Measurements from ENCODE around the gene GSTM3.
"Not testable (repeated sequence)": the region's sequence is repeated elsewhere in the genome, so short reads cannot be mapped to it uniquely, and the experiment has no call there.

The GSTM3 gene

DNA sequence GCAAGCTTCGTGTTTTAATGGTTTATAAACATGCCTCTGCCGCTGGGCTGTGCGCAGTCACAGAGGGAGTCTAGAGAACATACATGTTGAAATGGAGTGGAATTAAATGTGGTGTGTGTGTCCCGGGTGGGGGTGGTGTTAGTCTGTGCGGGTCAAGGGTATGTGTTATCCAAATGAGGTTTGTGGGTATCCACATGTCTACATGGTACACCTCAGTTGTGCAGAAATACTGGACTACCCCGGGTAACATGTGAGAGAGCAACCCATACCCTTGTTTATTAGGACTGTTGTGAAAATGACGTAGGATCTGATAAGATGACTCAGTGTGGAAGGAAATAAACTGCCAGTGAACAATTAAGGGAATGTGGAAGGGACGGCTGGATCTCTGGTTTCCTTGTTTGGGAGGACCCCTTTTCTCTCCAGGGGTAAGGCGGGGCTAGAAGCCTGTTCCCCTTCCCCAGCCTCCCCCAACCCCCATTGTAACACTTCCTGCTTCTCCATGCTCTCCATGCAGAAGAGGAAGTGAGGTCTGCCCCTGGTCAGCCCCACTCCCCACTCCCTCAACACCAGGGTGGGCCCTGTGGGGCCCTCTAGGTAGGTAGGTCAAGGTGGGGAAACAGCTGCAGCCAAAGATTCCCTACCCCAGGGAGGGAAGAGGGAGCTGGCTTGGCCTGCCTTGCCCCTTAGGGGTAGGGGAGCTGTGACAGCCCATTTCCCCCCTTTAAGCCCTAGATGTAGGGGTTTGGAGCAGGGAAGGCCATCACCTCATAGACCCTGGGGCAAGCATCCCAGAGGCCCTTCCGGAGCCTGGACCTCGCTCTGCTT, 22.2 kb upstream of the GSTM3 start:
- no peak for DNase-seq (ENCODE audit: low read depth in 1 of 2, low spot score in 1 of 2)

DNA sequence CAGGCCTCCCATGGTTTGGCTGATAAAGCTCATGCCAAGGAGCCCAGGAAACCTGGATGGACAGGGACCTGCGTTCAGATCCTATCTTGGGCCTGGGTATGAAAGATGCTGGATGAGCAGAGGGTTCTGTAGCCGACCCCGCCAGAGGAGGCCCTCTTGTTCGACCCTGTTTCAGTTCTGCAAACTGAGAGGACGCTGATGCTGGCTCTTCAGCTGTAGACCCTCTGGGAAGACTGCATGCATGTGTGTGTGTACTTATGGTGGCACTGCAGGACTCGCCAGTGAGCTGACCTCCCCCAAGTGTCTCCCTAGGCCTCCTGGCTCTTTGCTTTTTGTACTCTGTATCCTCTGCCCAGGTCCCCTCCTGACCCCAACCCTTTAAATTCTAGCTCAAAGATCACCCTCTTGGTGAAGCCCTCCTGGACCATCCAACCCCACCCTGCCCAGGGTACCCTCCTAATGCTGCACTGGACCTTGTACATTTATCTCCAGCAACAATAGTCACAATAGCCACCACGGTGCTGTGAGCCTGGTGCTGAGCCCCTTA, 21.3 kb upstream of the GSTM3 start:
- no peak for DNase-seq (ENCODE audit: low read depth in 1 of 2, low spot score in 1 of 2)

DNA sequence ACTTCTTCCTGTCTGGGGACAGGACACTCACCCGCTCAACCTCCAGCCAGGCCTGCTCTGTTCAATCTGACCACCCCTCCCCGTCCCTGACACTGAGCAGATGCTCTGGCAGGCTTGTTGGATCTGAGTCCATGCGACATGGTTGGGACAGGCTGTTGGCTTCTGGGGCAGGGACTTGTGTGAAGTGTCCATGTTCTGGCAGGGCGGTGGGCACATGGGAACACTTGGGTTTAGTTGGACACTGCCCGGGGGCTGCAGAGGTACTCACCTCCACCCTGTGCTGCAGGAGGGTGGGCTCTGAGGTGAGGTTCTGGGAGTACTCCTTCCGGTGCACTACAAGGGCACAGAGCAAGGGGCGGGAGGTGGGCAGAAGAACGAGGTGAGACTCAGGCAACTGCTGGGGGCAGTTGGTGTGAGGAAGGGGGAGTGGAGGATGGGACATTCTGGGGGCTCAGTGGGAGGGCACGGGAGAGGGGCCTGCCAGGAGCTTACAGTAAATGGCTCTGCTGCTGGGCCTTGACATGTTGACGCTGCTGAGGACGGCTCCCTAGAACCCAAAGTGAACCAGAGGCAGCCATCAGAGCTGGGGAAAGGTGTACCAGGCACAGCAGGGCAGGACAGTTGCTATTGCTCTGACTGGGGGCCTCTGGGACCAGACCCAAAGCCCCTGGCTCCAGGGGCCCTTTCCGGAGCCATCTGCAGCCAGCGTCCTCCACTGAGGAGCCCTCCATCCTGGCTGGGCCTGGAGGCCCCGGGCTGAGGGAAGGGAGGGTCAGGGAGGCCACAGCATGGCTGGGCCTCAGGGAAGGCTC, 20.6 kb upstream of the GSTM3 start:
- DNase-seq (ENCODE audit: low read depth in 1 of 2, low spot score in 1 of 2), result no peak

DNA sequence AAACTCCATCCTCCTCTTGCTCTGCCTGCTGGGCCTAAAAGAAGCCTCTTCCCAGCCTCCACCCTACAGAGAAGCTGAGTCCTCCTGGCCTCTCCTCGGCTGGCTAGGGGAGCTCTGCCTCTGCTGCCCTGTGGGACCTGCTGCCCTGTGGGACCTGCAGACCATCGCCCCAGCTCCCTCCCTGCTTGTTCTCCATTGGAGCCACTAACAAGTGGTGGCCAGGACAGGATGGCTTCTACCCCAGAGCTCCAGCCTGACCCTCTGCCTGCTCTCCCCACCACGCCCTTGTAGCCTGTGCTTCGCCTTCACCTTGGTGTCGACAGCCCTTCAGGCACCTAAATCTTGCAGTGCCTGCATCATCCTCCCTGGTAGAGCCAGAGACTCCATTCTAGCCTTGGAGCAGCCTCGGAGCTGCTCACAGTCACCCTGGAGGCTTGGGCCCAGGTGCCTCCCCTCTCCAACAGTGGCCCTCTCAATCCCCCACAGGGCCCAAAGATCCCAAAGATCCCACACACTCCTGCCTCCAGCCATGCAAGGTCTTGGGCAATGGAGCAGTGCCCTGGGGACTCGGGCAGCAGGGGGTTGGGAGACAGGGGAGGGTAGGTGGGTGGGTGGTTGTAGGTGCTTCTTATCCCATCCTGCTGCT, 19.9 kb upstream of the GSTM3 start:
- DNase-seq (ENCODE audit: low read depth in 1 of 2, low spot score in 1 of 2), result no peak

DNA sequence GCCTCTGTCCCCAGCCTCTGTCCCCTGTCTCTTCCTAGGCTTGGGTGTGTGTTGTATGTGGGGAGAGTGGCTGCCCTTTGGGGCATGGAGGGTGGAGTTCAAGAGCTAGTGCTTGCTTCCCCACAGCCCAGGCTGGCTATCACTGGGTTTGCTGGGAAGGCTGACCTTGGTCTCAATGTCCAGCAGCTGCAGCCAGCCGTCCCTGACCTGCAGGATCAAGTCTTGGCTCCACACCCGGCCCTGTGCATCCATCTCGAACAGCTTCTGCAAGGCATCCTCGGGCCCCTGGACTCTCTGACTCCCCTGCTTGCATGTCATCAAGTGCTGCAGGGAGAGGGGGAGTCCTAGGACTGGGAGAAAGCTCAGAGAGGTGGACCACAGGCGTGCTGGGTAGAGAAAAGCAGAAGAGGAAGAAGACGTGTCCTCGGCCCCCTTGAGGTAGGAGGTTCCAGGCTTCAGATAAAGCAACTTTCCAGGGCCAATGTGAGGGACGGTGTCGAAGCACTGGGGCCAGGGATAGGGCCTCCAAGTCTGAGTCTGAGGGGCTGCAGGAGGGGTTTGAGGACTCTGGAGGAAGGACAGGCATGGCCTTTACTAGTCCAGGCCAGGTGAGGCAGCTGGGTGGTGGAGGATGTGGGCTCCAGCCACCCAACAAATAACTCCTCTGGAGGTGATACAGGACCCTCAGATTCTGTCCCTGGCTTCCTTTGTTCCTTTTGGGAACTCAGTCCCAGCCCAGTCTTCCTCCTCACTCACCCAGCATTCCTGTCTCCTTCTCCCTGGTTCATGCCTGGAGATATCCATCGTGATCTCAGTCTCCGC, 18.9 kb upstream of the GSTM3 start:
- DNase-seq (ENCODE audit: low read depth in 1 of 2, low spot score in 1 of 2), result no peak

DNA sequence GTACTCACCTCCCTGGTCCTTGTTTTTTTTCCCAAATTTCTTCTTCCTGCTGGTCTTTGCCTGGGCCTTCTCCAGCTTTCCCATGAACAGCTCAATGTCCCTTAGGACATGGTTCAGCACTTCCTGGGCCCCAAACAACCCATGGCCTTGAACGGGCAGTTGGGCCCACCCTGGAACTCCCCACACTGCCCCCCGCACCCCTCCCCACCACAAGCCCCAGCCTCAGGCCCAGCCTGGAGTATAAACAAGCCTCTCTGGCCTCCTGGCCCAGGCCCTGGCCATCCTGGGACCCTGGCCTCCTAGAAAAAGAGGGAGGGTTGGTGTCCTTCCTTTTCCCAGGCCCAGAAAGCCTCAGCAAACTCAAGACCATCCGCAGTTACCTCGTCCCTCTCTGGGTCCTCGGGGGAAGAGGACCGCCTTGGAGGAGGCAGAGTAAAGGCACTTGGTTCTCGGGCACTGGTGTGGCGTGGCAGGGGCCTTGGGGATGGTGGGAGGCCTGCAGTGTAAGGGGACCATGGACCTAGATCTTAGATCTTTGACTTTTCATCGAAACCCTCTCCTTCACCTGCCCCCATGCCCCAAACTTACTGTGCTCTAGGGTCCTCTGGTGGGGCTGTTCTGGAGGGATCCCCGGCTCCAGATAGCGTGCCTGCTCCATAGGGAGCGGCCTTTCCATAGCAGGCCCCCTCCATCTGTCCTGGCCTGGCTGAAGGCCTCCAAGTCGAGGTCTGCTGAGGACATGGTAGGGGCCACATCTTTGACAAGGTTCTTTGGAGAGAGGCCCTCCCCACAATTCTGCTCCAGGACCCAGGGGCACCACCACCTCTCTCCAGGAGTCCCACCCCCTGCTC, 17.3 kb upstream of the GSTM3 start:
- DNase-seq (ENCODE audit: low read depth in 1 of 2, low spot score in 1 of 2), result no peak

DNA sequence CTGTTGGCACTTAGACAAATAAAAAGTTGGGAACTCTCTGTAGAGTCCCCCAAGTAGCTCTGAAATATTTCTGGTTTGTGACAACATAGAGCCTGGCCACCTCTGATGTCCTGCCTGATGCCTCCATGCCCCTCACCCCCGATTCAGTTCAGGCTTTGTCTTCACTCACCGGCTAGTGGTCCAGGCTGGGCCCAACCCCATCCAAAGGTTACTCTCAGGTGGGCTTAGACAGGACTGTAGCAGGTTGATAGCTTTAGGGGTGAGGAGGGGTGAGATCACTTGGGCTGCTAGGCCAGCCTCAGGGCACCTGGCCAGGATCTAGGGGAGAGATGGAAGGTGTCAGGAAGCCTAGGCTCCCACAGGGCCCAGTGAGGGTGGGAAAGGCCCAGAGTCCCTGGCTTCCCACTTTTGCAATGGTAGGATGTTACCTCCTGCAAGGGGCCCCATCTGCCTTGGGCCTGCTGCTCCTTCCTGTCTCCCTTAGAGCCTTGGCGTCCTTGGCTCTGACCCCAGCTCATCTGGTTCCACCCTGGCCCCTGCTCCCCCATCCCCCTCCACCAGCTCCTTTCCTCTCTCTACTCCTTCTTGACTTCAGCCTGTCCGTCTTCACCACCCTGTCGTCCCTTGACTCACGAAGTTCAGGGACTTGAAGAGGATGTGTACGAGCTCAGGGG, 16.1 kb upstream of the GSTM3 start:
- no peak for DNase-seq (ENCODE audit: low read depth in 1 of 2, low spot score in 1 of 2)

DNA sequence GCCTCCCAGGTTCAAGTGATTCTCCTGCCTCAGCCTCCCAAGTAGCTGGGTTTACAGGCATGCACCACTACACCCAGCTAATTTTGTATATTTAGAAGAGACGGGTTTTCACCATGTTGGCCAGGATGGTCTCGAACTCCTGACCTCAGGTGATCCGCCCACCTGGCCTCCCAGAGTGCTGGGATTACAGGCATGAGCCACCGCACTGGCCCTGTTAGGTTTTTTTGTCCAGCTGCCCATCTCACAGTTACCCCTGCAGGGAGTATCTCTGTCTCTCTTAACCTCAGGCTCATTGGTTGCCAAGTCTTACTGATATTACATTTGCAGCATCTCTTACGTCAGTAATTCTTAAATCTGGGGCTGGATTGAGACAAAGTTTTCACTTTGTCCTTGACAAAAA, 15.5 kb upstream of the GSTM3 start:
- not testable (repeated sequence) for DNase-seq (ENCODE audit: low read depth in 1 of 2, low spot score in 1 of 2)

DNA sequence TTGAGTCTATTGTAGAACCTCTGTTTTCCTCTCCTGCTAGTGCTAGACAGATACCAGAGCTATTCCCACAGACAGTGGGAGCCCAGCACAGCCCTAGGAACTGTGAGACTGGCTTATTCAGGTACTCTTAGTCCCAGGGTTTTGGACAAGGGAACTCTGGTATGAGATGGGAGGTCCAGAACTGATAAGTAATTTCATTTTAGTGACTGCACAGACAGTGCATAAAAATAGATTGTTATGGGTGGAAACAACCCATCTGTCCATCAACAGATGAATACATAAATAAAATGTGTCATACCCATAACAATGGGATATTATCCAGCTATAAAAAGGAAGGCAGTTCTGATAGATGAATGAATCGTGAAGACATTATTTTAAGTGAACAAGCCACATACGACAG, 13.9 kb upstream of the GSTM3 start:
- no peak for DNase-seq (ENCODE audit: low read depth in 1 of 2, low spot score in 1 of 2)

DNA sequence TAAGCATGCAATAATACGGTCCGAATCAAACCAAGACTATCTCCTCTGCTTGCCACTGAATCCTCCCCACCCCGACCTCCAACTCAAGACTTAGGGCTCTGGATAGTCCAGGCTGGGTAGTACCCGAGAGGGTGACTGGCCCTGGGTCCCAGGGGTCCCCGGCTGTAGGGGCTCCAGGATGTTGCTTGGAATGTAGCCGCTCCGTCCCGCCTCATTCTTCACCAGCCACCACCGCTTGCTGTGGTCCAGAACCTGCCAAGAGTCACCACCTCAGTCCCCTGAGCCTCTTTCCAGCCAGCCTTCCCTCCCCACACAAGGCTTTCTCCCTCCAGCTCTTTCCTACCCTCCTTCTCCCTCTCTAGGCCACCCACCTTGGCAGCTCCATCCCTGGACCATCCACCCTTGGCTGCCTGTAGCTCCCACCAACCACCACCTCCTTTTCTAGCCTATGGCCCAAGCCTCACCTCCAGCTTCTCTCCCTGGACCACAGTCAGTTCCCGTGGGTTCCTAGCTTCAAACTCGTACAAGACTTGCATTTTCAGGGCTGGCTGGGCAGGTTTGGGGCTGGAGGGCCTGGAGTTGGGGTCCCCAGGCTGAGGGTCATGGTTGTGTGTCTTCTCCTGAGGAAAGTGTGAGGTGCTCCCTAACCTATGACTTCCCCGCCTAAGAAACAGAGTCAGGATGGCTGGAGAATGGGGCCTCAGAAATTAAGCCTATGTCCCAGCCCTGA, 10.9 kb upstream of the GSTM3 start:
- DNase-seq (ENCODE audit: low read depth in 1 of 2, low spot score in 1 of 2), result no peak

DNA sequence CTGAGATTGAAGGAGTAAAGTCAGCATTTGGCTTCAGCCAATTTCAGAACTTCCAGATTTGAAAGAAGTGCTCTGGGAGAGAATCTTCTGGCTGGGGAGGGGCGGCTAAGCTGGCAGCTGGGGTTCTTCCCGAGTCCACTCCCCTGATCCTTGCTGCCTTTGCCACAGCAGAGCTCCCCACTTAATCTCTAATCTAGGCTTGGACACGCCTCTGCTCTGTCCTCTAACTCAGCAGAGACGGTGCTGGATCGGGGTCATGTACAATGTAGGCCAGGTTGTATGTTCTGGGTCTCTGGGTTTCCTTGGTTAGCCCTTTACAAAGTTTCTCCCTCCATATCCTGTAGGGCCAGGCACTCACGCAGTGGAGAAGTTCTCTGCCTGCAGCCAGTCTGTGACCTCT, 10.1 kb upstream of the GSTM3 start:
- no peak for DNase-seq (ENCODE audit: low read depth in 1 of 2, low spot score in 1 of 2)

DNA sequence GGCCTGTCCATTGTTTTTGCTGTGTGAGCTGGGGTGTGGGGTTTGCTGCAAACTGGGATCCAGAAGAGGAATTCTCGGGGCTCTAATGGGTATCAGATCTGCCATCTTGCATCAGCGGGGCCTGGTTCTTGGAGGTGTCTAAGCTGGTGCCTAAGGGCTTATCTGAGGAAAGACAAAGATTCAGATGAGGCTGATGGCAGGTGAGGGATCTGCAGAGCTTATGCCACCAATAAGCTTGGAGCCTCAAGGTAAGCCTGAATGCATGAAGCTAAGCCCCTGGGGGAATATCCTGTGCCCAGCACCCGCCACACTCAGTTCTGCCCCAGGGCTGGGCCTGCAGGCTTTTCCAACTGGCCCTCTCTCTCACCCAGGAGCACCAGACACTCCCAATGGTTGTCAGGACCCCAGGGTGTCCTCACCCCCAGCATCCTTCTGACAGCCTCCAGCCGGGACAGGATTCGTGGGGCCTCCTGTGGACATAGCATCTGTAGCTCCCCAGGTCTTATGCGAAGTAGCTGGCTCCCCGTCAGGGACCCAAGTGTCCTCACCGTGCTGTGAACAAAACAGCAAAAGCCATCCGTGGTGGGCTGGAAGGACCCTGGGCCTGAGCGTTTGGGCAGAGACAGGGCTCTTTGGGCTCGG, 9.5 kb upstream of the GSTM3 start:
- DNase-seq (ENCODE audit: low read depth in 1 of 2, low spot score in 1 of 2), result no peak

DNA sequence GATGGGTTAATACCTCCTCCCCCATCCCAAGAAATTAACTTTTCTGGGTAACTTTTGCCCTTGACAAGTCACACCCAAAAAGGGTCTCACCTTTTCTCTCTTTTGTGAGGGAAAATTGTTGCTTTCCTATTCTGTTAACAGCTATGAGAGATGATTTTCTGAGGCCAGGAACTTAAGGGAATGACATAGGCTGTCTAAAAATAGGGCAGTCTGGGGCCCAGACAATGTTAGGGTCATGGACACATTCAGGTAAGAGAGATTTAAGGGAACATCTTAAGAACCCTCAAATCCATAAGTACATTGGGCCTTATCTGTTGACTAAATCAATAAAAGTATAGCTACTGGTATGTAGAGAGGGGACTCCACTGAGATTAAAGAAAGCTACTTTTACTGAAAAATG, 8.4 kb upstream of the GSTM3 start:
- no peak for DNase-seq (ENCODE audit: low read depth in 1 of 2, low spot score in 1 of 2)

DNA sequence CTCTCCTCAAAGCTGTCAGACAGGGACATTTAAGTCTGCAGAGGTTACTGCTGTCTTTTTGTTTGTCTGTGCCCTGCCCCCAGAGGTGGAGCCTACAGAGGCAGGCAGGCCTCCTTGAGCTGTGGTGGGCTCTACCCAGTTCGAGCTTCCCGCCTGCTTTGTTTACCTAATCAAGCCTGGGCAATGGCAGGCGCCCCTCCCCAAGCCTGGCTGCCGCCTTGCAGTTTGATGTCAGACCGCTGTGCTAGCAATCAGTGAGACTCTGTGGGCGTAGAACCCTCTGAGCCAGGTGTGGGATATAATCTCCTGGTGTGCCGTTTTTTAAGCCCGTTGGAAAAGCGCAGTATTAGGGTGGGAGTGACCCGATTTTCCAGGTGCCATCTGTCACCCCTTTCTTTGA, 7.5 kb upstream of the GSTM3 start:
- DNase-seq (ENCODE audit: low read depth in 1 of 2, low spot score in 1 of 2), result not testable (repeated sequence)

DNA sequence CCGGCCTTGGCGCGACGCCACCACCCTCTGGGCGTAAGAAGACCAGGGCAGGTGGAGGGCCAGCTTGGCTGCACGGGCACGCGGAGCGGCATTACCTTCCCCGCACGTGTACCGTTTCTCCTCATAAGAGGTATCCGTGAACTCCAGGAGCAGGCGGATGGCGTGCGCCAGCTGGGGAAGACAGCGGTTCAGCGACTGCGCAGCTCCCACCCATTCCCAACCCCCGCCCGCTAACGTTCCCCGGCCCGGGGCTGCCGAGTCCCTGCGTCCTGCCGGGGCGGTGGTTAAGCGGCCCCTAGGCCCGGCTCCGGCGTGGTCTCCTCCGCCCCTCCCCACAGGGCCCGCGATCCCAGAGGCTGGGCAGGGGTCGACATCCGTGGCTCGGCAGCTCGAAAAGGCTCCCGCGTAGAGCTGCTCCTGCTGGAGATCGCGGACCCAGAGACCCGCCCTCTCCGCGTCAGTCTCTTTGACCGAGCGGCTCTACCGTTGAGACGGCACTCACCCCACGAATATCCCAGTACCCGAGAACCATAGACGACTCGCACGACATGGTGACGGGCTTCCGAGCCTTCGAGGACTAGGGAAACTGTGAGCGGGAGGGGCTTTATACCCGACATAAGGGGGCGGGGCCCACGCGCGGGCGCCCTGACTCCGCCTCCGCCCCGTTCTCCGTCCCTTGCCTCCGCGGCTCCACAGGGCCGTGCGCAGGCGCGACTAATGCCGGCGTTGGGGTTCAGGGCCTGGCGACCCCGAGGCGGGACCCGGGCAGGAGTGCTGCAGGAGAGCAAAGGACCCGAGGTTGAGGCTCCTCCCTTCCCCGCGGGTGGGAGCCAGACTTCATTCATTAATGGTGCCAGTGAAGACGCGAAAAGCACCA, 862 bp downstream of the GSTM3 start:
- peak; percentile 61 to 69 for DNase-seq (ENCODE audit: low read depth in 1 of 2, low spot score in 1 of 2)

DNA sequence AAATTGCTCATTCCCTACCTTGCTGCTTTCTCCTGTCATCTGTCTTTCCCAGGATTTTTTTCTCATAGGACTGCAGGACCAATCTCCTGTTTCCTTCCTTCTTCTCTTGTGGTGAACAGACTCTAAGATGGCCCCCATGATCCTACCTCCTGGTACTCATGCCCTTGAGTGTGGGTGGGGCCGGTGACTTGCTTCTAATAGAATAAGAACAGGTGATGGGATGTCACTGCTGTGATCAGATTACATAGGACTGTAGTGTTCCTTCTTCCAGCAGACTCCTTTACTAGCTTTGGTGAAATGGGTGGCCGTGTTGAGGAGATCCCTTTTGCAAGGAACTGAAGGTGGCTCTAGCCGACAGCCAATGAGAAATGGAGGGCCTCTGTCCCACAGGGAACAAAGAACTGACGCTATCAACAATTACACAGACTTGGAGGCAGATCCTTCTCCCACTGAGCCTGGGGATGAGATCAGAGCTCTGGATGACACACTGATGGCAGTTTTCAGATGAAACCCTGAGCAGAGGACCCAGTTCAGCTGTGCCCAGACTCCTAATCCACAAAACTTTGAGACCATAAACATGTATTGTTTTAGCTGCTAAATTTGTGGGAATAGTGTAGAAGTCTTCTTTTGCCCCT, 7.5 kb downstream of the GSTM3 start:
- no peak for DNase-seq (ENCODE audit: low read depth in 1 of 2, low spot score in 1 of 2)

DNA sequence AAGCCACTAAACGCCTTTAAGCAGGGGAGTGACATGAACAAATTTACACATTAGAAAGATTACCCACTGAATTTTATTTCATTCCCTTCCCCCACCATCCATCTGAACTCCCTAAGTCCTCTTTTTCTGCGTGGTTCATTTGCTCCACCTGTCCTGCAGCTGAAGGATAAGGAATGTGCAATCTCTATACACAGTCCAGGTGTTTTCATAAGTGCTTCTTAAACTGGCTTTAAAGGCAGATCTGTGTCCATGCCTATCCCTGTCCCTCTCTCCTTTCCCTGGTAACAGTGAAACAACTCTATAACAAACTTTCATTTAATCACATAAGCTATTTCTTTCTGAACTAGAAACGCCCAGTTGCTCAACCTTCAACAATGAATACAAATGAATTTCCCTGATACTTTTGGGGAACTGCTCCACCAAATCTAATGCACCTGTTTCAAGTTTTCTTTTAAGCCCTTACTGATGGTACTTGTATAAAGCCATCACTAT, 8.4 kb downstream of the GSTM3 start:
- DNase-seq (ENCODE audit: low read depth in 1 of 2, low spot score in 1 of 2), result no peak
